ENCODE results near the gene DGKG.

- TF ChIP-seq POLR2A (IDR thresholded peaks at IDR 0.05; ENCODE audit: low read length) = no peak
- no peak for TF ChIP-seq GATA1 (IDR thresholded peaks at IDR 0.05; ENCODE audit: low read depth, low read length)
Measured at GRCh38 chr3:186162221-186162620, 199.8 kb downstream of the DGKG start.
